ENCODE data around the gene NBDY. TPM values are rescaled to one million over a fixed set of nuclear protein-coding genes. Genes with fewer than 3 reads are reported as not detected.
"Not testable (repeated sequence)": the region's sequence is repeated elsewhere in the genome, so short reads cannot be mapped to it uniquely, and the experiment has no call there.

Gene NBDY, protein sequence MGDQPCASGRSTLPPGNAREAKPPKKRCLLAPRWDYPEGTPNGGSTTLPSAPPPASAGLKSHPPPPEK
- total RNA-seq (10 to 100 TPM; 29.3 to 34.3 TPM), polyA plus RNA-seq (10 to 100 TPM; 70.1 to 75.7 TPM)

- peak; percentile 36 to 62 (median 48) for DNase-seq
- H3K27ac Mint-ChIP-seq: peak within 1 kb of the TSS; percentile 88 to 97 (median 95)
- H3K4me1 ChIP-seq (ENCODE audit: insufficient read depth, low read length): peaks cover 28% of the 10 kb centered on the region
- H3K27me3 ChIP-seq (ENCODE audit: insufficient read depth, low read length): no peaks in the 10 kb centered on the region
- peaks cover 0 to 11% of the 10 kb centered on the region in 2 donors for H3K36me3 Mint-ChIP-seq
- ChIA-PET CTCF (ENCODE audit: partially characterized antibody) (interaction anchor here (1.8 to 9.3 kb wide), 5 partner anchors 165 to 1277 kb away, joined by 5 to 181 read pairs (median 8); partner anchors contain the start of genes MAGEH1 and UBQLN2), POLR2A (ENCODE audit: partially characterized antibody) (interaction anchor here (0.9 to 1.9 kb wide), 7 partner anchors 28 to 1240 kb away, joined by 3 to 8 read pairs (median 4); no protein-coding TSS in a partner anchor)
- H3K4me1 Mint-ChIP-seq: peaks cover 13 to 51% (median 17%) of the 10 kb centered on the region in 4 donors
- H3K4me3 Mint-ChIP-seq: peak within 1 kb of the TSS; percentile 92 to 97 (median 94)
- H3K4me3 ChIP-seq (ENCODE audit: low read length in 2 of 2): peak within 1 kb of the TSS; percentile 36 to 76
- H3K36me3 ChIP-seq (ENCODE audit: insufficient read depth, low read length): no peaks in the 10 kb centered on the region
- no peaks in the 10 kb centered on the region for H3K27me3 Mint-ChIP-seq
- H3K27ac ChIP-seq (ENCODE audit: low read depth, low read length): peak within 1 kb of the TSS; percentile 78
- H3K9me3 Mint-ChIP-seq: no peaks in the 10 kb centered on the region
- intact Hi-C loops (cut with micrococcal nuclease): loop anchor here (1.0 to 5.0 kb wide), 3 partner anchors 72 to 1012 kb away; partner anchors contain the start of gene RRAGB
- H3K9me3 ChIP-seq (ENCODE audit: control insufficient read depth in 1 of 2, low read length in 2 of 2): no peaks in the 10 kb centered on the region
These were observed at the start of gene NBDY for GRCh38 chrX:56729152-56729850. TSS of gene NBDY (plus strand) at chrX:56729243. CDS start at chrX:56729354, 111 bp downstream.

DNA sequence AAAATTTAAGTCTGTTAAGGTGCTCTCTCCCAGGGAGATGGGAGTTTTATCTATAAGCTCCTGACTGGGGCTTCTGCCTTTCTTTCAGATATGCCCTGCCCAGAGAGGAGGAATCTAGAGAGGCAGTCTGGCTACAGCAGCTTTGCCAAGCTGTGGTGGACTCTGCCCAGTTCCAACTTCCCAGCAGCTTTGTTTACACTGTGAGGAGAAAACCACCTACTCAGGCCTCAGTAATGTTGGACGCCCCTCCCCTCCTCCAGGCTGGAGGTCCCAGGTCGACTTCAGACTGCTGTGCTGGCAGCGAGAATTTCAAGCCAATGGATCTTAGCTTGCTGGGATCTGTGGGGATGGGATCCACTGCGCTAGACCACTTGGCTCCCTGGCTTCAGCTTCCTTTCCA, 24.5 kb upstream of the NBDY start:
- H3K27me3 ChIP-seq (ENCODE audit: insufficient read depth, low read length); CTCF ChIA-PET (ENCODE audit: partially characterized antibody); intact Hi-C loops (cut with micrococcal nuclease); H3K36me3 Mint-ChIP-seq; H3K4me3 ChIP-seq (ENCODE audit: low read length in 2 of 2); H3K27me3 Mint-ChIP-seq; POLR2A ChIA-PET (ENCODE audit: partially characterized antibody); H3K4me1 Mint-ChIP-seq; H3K36me3 ChIP-seq (ENCODE audit: insufficient read depth, low read length); H3K9me3 ChIP-seq (ENCODE audit: control insufficient read depth in 1 of 2, low read length in 2 of 2); H3K4me3 Mint-ChIP-seq; H3K27ac Mint-ChIP-seq; DNase-seq; H3K27ac ChIP-seq (ENCODE audit: low read depth, low read length); H3K4me1 ChIP-seq (ENCODE audit: insufficient read depth, low read length): not testable (repeated sequence)
- peaks cover 0 to 20% (median 7%) of the 10 kb centered on the region in 8 donors for H3K9me3 Mint-ChIP-seq

- Mint-ChIP-seq H3K9me3 (no peaks in the 10 kb centered on the region), H3K4me3 (peak overlapping the region in 2 of 8 donors; percentile 53 to 66), H3K4me1 (peaks cover 8 to 38% (median 12%) of the 10 kb centered on the region in 4 donors), H3K27me3 (no peaks in the 10 kb centered on the region), H3K36me3 (peaks cover 0 to 6% of the 10 kb centered on the region in 2 donors), H3K27ac (peak overlapping the region in 5 of 7 donors; percentile 5 to 77 (median 49))
- CTCF ChIA-PET (ENCODE audit: partially characterized antibody): interaction anchor here (0.8 to 9.3 kb wide), 10 partner anchors 12 to 1009 kb away, joined by 3 to 181 read pairs (median 4); partner anchors contain the start of genes RRAGB and UBQLN2
- DNase-seq: peak; percentile 52 to 61 (median 53)
- POLR2A ChIA-PET (ENCODE audit: partially characterized antibody): interaction anchor here (1.2 kb wide), 2 partner anchors 163 to 445 kb away, joined by 5 to 8 read pairs; partner anchors contain the start of gene UBQLN2
- Histone ChIP-seq H3K4me1 (ENCODE audit: insufficient read depth, low read length) (peaks cover 17% of the 10 kb centered on the region), H3K9me3 (ENCODE audit: control insufficient read depth in 1 of 2, low read length in 2 of 2) (no peaks in the 10 kb centered on the region), H3K27me3 (ENCODE audit: insufficient read depth, low read length) (no peaks in the 10 kb centered on the region), H3K27ac (ENCODE audit: low read depth, low read length) (no peak overlapping the region), H3K36me3 (ENCODE audit: insufficient read depth, low read length) (no peaks in the 10 kb centered on the region), H3K4me3 (ENCODE audit: low read length in 2 of 2) (no peak overlapping the region)
- intact Hi-C loops (cut with micrococcal nuclease): loop anchor here (1.0 to 5.0 kb wide), 4 partner anchors 163 to 1009 kb away; partner anchors contain the start of genes RRAGB and UBQLN2
These were observed 2.4 kb upstream of the NBDY start for GRCh38 chrX:56726605-56727004.

DNA sequence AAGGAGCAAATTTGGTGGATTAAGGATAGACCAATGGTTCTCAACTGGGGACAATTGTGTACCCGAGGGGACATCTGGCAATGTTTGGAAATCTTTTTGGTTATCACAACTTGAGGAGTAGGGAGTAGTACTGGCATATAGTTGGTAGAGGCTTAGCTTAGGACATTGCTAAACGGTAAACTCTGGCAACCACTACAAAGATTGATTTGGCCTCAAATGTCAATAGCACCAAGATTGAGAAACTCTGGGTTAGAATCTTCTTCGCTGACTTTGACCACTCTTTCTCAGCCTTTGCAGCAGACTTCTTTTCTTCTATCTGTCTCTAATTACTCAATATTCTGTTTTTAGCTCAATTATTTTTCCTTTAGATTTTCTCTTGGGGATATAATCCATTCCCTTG, 1.5 kb upstream of the NBDY start:
- peak overlapping the region in 4 of 7 donors; percentile 1 to 88 (median 62) for H3K27ac Mint-ChIP-seq

GRCh38 chrX:56728321-56728720, 722 bp upstream of the NBDY start:
- Histone ChIP-seq H3K27me3 (ENCODE audit: insufficient read depth, low read length) (no peaks in the 10 kb centered on the region), H3K9me3 (ENCODE audit: control insufficient read depth in 1 of 2, low read length in 2 of 2) (no peaks in the 10 kb centered on the region), H3K27ac (ENCODE audit: low read depth, low read length) (peak overlapping the region; percentile 21), H3K36me3 (ENCODE audit: insufficient read depth, low read length) (no peaks in the 10 kb centered on the region), H3K4me3 (ENCODE audit: low read length in 2 of 2) (no peak overlapping the region), H3K4me1 (ENCODE audit: insufficient read depth, low read length) (peaks cover 24% of the 10 kb centered on the region)
- no peaks in the 10 kb centered on the region for H3K9me3 Mint-ChIP-seq
- H3K27me3 Mint-ChIP-seq: no peaks in the 10 kb centered on the region
- peaks cover 13 to 45% (median 15%) of the 10 kb centered on the region in 4 donors for H3K4me1 Mint-ChIP-seq
- H3K27ac Mint-ChIP-seq: peak overlapping the region; percentile 1 to 88 (median 78)
- intact Hi-C loops (cut with micrococcal nuclease): loop anchor here (2.0 to 5.0 kb wide), 2 partner anchors 72 to 1011 kb away; partner anchors contain the start of gene RRAGB
- peak overlapping the region in 6 of 8 donors; percentile 26 to 71 (median 46) for H3K4me3 Mint-ChIP-seq
- H3K36me3 Mint-ChIP-seq: peaks cover 0 to 7% of the 10 kb centered on the region in 2 donors
- CTCF ChIA-PET (ENCODE audit: partially characterized antibody): interaction anchor here (0.6 to 9.3 kb wide), 14 partner anchors 9 to 1276 kb away, joined by 3 to 181 read pairs (median 5); partner anchors contain the start of genes MAGEH1, RRAGB and UBQLN2
- POLR2A ChIA-PET (ENCODE audit: partially characterized antibody): interaction anchor here (1.0 to 1.9 kb wide), 4 partner anchors 164 to 446 kb away, joined by 3 to 8 read pairs (median 4); no protein-coding TSS in a partner anchor
- no peak for DNase-seq

More for the DNA sequence above, 1.5 kb upstream of the NBDY start:
- Histone ChIP-seq H3K27me3 (ENCODE audit: insufficient read depth, low read length) (no peaks in the 10 kb centered on the region), H3K27ac (ENCODE audit: low read depth, low read length) (no peak overlapping the region), H3K4me3 (ENCODE audit: low read length in 2 of 2) (no peak overlapping the region), H3K9me3 (ENCODE audit: control insufficient read depth in 1 of 2, low read length in 2 of 2) (no peaks in the 10 kb centered on the region), H3K4me1 (ENCODE audit: insufficient read depth, low read length) (peaks cover 22% of the 10 kb centered on the region), H3K36me3 (ENCODE audit: insufficient read depth, low read length) (no peaks in the 10 kb centered on the region)
- POLR2A ChIA-PET (ENCODE audit: partially characterized antibody): interaction anchor here (1.0 to 1.9 kb wide), 3 partner anchors 306 to 445 kb away, joined by 3 to 8 read pairs (median 3); no protein-coding TSS in a partner anchor
- H3K36me3 Mint-ChIP-seq: peaks cover 0 to 7% of the 10 kb centered on the region in 2 donors
- H3K4me3 Mint-ChIP-seq: no peak overlapping the region
- H3K4me1 Mint-ChIP-seq: peaks cover 12 to 44% (median 14%) of the 10 kb centered on the region in 4 donors
- CTCF ChIA-PET (ENCODE audit: partially characterized antibody): interaction anchor here (0.9 to 9.3 kb wide), 17 partner anchors 8 to 1275 kb away, joined by 3 to 181 read pairs (median 4); partner anchors contain the start of genes MAGEH1, RRAGB and UBQLN2
- no peaks in the 10 kb centered on the region for H3K27me3 Mint-ChIP-seq
- DNase-seq: no peak
- intact Hi-C loops (cut with micrococcal nuclease): loop anchor here (5.0 kb wide), 1 partner anchor 1010 kb away; the partner anchor contains the start of gene RRAGB
- H3K9me3 Mint-ChIP-seq: no peaks in the 10 kb centered on the region

- CTCF ChIA-PET (ENCODE audit: partially characterized antibody): interaction anchor here (0.6 to 9.3 kb wide), 12 partner anchors 9 to 1277 kb away, joined by 3 to 181 read pairs (median 6); partner anchors contain the start of genes MAGEH1 and UBQLN2
- peak overlapping the region; percentile 92 to 97 (median 94) for H3K4me3 Mint-ChIP-seq
- Histone ChIP-seq H3K9me3 (ENCODE audit: control insufficient read depth in 1 of 2, low read length in 2 of 2) (no peaks in the 10 kb centered on the region), H3K27ac (ENCODE audit: low read depth, low read length) (peak overlapping the region; percentile 78), H3K36me3 (ENCODE audit: insufficient read depth, low read length) (no peaks in the 10 kb centered on the region), H3K4me1 (ENCODE audit: insufficient read depth, low read length) (peaks cover 28% of the 10 kb centered on the region), H3K27me3 (ENCODE audit: insufficient read depth, low read length) (no peaks in the 10 kb centered on the region), H3K4me3 (ENCODE audit: low read length in 2 of 2) (peak overlapping the region in 1 of 2 donors; percentile 76)
- POLR2A ChIA-PET (ENCODE audit: partially characterized antibody): interaction anchor here (0.9 to 1.9 kb wide), 6 partner anchors 29 to 1240 kb away, joined by 3 to 8 read pairs (median 4); no protein-coding TSS in a partner anchor
- no peaks in the 10 kb centered on the region for H3K27me3 Mint-ChIP-seq
- peak; percentile 33 to 69 (median 39) for DNase-seq
- no peaks in the 10 kb centered on the region for H3K9me3 Mint-ChIP-seq
- H3K27ac Mint-ChIP-seq: peak overlapping the region; percentile 88 to 97 (median 95)
- peaks cover 0 to 11% of the 10 kb centered on the region in 2 donors for H3K36me3 Mint-ChIP-seq
- H3K4me1 Mint-ChIP-seq: peaks cover 13 to 50% (median 17%) of the 10 kb centered on the region in 4 donors
- intact Hi-C loops (cut with micrococcal nuclease): loop anchor here (1.0 to 5.0 kb wide), 3 partner anchors 72 to 1011 kb away; partner anchors contain the start of gene RRAGB
These were observed 291 bp upstream of the NBDY start for GRCh38 chrX:56728752-56729151.

Data from CD4-positive, alpha-beta memory T cell (primary cell).